NCI-H2196 treated with DMSO at 0.1 percent for 48 hours (cell line): Measurements from ENCODE around the gene CNPY3.

Experiments
- DNase-seq: peaks from one replicate; lab custom pipeline; 2025; ENCODE audit not compliant: unreplicated experiment; lab: John Stamatoyannopoulos, UW

CNPY3 gene

DNA sequence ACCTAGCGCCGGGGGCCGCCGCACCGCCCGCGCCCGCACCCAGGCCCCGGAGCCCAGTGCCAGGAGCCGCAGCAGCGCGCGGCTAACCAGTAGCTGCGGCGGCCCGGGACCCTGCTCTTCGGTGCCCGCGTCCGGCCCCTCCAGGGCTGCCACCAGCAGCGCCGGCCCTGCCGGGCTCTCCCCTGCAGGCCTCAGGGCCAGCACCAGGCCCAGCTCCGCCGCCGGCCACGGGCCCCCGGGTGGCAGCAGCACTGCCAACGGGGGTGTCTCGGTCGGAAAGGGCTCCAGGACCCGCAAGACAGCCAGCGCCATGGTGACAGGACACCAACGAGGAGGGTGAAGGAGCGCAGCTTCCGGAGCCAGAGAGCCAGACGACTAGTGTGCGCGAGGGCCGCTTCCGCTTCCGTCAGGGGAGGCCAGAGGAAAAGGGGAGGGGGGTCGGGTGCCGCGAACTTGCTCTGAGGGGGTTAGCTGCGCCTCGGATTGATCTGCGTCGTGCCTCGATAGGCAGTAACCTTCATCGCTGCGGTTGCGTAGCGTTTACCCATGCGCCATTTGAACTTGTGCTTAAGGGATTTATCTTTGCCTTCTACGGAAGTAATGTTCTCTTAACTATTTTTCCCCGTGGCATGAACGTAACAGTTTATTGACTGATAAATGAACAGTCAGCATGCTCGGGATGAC lies 49.7 kb downstream of the CNPY3 start, which contains the start of gene PEX6:
TSS of gene PEX6 (minus strand) at position 343 of the 684 bp plus-strand sequence. CDS start at position 312, 31 bp downstream.
- peak; percentile 89 for DNase-seq

DNA sequence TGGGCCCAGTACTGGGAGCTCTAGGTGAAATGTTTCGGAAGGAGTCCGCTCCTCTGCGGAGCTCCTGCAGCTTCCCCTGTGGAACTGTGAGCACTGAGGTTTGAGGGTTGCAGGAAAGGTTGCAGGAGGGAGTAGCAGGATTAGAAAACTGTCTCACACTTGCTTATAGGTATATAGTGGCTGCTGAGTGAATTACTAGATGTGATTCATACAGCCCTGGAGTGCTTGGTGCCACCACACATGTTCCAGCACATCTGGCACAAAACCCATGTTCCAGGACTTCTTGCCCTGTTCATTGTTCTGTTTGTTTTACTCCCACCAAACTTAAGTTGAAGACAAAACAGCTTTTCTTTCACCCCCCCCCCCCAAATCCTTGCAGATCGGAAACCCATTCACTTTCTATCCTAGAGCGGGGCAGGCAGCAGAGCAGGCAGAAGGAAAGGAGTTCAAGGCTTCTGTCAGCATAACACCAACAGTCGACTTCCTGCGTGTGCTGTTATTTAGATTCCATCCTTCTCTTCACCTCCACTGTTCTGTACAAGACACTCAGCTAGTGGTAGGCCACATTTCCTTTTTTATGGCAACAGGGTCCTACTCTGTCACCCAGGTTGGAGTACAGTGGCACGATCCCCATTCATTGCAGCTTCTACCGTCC lies 50.4 kb downstream of the CNPY3 start:
- no peak for DNase-seq

DNA sequence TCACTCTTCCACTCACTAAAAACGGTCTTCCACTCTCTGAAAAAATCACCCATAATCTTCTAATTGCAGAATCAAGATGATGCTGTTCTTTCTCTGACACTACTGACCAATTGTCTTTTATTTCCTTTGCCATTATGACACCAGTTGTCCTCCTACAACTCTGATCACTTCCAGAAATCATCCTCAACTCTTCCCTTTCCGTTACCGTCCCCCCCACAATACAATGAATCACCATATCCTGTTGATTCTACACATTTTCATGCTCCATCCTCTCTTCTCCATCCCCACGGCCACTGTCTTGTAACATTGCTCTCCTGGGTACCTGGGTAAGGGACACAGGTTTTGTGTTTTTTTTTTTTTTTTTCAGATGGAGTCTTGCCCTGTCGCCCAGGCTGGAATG lies 52.6 kb downstream of the CNPY3 start:
- no peak for DNase-seq

- peak; percentile 98 for DNase-seq
Measured at GRCh38 chr6:42984001-42984923, 55.0 kb downstream of the CNPY3 start, which contains the start of gene PPP2R5D. Gene PPP2R5D, plus strand, starts transcription at chr6:42984570. Its CDS starts 108 bp downstream, at chr6:42984678.

DNA sequence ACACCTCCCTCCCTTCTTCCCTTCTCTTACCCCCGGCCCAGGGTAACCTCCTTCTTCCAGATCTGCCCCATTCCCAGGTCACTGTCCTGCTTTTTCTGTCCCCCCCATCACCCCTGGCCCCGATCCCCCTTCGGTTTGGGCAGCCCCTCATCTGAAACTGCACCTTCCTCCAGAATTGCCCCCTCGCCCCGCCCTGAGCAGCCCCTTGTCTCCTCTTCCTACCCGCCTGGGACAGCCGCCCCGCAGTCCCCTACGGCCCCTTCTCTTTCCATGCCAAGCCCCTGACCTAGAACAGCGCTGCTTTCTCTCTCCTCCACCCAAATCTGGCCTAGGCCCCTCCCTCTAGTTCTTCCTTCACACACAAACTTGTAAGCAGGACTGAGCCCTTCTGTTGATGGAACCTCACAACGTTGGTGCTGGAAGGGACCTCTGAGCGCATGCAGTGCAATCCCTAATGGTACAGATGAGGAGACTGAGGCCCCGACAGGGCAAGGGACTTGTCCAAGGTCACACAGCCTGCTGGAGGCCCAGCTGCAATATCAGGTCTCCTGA lies 55.7 kb downstream of the CNPY3 start:
- no peak for DNase-seq

DNA sequence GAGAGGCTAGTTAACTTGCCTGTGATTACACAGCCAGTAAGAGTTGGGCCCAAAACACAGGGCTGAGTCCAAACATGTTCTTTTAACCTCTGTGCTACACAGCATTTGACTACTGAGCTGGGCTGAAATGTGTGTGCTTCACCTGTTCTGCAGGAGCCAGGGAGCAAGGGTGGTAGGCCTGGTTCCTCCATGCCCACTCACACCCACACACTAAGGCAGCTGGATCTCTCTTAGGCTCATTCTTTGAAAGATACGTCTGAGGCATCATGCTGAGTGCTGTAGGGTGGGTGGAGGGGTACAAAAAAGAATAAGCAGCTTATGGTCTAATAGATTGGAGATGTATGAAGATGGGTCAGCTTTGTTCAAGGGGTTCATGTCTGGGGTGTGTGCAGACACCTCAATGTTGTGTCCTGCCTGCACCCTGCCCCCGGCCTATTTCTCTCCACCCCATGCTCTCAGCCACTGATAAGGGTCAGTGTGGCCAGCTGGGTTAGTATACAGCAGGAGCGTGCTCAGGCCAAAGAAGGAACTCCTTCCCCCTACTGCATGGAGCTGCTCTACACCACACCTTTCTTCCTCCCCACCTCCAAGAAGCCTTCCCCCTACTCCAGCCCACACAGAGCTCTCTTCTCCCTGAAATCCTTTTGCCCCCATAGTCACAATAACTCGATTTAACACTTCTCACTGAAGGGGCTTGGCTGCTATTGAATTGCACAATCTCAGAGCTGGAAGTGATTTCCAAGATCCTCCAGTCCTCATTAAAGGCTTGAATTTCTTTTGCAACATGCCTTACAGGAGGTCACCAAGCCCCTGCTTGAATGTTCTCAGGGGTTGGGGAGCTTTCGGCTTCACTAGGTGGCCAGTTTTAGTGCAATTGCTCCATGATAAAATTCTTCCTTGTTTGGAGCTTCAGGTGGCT lies 58.5 kb downstream of the CNPY3 start:
- DNase-seq, result no peak

GRCh38 chr6:42988486-42989020 lies 59.3 kb downstream of the CNPY3 start:
- DNase-seq, result no peak
